GM10266 (cell line): ENCODE data around the gene PAPSS1.

Experiments
- DNase-seq: peaks from one replicate; pipeline ENCODE4 v3.0.0; 2012; ENCODE audit errors: extremely low spot score
- CTCF ChIP-seq: IDR thresholded peaks from 2 replicates; pipeline ENCODE4 v1.5.1; 2012; ENCODE audit warnings: mild to moderate bottlenecking, low read depth; ENCODE audit not compliant: control insufficient read depth, insufficient read depth; ENCODE audit errors: missing control alignments

Gene PAPSS1

GRCh38 chr4:107625391-107625902 lies 94.6 kb downstream of the PAPSS1 start:
- no peak for DNase-seq
- TF ChIP-seq CTCF, result no peak

GRCh38 chr4:107624024-107624423 lies 96.0 kb downstream of the PAPSS1 start:
- DNase-seq, result no peak
- TF ChIP-seq CTCF, result no peak

GRCh38 chr4:107622006-107622405 lies 98.0 kb downstream of the PAPSS1 start:
- TF ChIP-seq CTCF, result no peak

GRCh38 chr4:107619731-107620130 lies 100.3 kb downstream of the PAPSS1 start:
- DNase-seq, result no peak

More at GRCh38 chr4:107622006-107622405, 98.0 kb downstream of the PAPSS1 start:
- DNase-seq, result no peak

GRCh38 chr4:107619066-107619465 lies 101.0 kb downstream of the PAPSS1 start:
- DNase-seq, result no peak
- no peak for TF ChIP-seq CTCF

More at GRCh38 chr4:107619731-107620130, 100.3 kb downstream of the PAPSS1 start:
- TF ChIP-seq CTCF, result no peak

GRCh38 chr4:107618656-107619055 lies 101.4 kb downstream of the PAPSS1 start:
- DNase-seq, result no peak
- TF ChIP-seq CTCF, result no peak

- no peak for DNase-seq
- TF ChIP-seq CTCF, result no peak
These were observed 103.1 kb downstream of the PAPSS1 start for GRCh38 chr4:107616838-107617389.
